Endometrial microvascular endothelial cells (primary cell): ENCODE results near the gene PMM2. TPM values are rescaled to one million over a fixed set of nuclear protein-coding genes. Genes with fewer than 3 reads are reported as not detected.

ENCODE experiments used
- in situ Hi-C: cut with HindIII; loops from 2 replicates; pipeline ENCODE4 v1.10.0; 2017; ENCODE audit warnings: low sequenced_read_pairs, low pct_unique_long_range_greater_than_20kb; ENCODE audit errors: inconsistent ontology term
- total RNA-seq: library from RNA; depleted of rRNA; stranded (reverse); fragments of >200 nt; gene quantifications from one replicate; pipeline ENCODE4 v1.2.3, GENCODE V29; 2015; ENCODE audit errors: inconsistent ontology term

PMM2 gene
- total RNA-seq, 1 donor from 2014 or later, result 55.6 TPM

DNA sequence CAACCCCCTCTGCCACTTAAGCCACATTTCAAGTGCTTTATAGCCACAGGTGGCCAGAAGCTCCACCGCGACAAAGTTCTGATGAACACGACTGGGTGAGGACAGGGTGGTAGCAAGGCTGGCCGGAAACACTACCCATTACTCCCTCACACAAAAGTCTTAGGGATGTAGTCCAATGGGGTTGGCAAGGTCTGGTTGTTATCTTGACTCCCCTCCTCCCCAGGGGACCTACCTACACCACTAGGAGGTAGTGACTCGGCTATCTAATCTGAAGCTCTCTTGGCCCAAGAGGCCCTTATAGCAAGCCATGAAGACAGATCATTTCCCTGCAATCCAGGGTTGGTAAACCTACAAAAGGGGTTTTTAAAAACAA, 92.9 kb downstream of the PMM2 start:
- in situ Hi-C loops, result no loop called here

GRCh38 chr16:8892101-8892575, 94.5 kb downstream of the PMM2 start:
- in situ Hi-C loops, result no loop called here

- in situ Hi-C loops, result no loop called here
Observed at GRCh38 chr16:8893426-8893825, 95.8 kb downstream of the PMM2 start.

- in situ Hi-C loops, result no loop called here
Observed at GRCh38 chr16:8893976-8894690, 96.5 kb downstream of the PMM2 start.

GRCh38 chr16:8894736-8895334, 97.2 kb downstream of the PMM2 start:
- in situ Hi-C loops, result no loop called here

- in situ Hi-C loops, result no loop called here
Observed at GRCh38 chr16:8898660-8899318, 101.2 kb downstream of the PMM2 start.

Other genes with a start within 250 kb of the PMM2 start
- not detected for gene TMEM114, start 207.3 kb upstream of the PMM2 start, total RNA-seq
- 16.1 TPM for gene METTL22, start 176.1 kb upstream of the PMM2 start, total RNA-seq
- 0.56 TPM for gene ABAT, start 123.2 kb upstream of the PMM2 start, total RNA-seq
- gene TMEM186, start 200 bp upstream of the PMM2 start, total RNA-seq, result 10.6 TPM
- 59.3 TPM for gene CARHSP1, start 71.2 kb downstream of the PMM2 start, total RNA-seq
- gene LITAFD, start 84.5 kb downstream of the PMM2 start, total RNA-seq, result not detected
- 55.8 TPM for gene USP7, start 166.1 kb downstream of the PMM2 start, total RNA-seq